Type B pancreatic cell (in vitro differentiated cells): Measurements from ENCODE around the gene GCGR. TPM values are rescaled to one million over a fixed set of nuclear protein-coding genes. Genes with fewer than 3 reads are reported as not detected.
A peak's percentile ranks its signal among the peaks of the same experiment; 100 is the strongest.

ENCODE experiments used
- DNase-seq: peaks from one replicate; pipeline ENCODE4 v3.0.0; 2021; ENCODE audit warnings: mixed read lengths; ENCODE audit not compliant: unreplicated experiment; ENCODE audit errors: extremely low spot score
- H3K27ac Mint-ChIP-seq: 2 replicates; pipeline ENCODE4 v1.8.0; 2021; ENCODE audit warnings: mild to moderate bottlenecking, mixed read lengths
- H3K27me3 Mint-ChIP-seq: 2 replicates; pipeline ENCODE4 v1.8.0; 2021; ENCODE audit warnings: mixed read lengths
- H3K36me3 Mint-ChIP-seq: 2 replicates; pipeline ENCODE4 v1.8.0; 2021; ENCODE audit warnings: mixed read lengths
- H3K4me1 Mint-ChIP-seq: one replicate; pipeline ENCODE4 v1.8.0; 2021; ENCODE audit warnings: mixed read lengths; ENCODE audit not compliant: unreplicated experiment
- H3K4me3 Mint-ChIP-seq: 2 replicates; pipeline ENCODE4 v1.8.0; 2021; ENCODE audit warnings: mild to moderate bottlenecking, mixed read lengths
- H3K9me3 Mint-ChIP-seq: 2 replicates; pipeline ENCODE4 v1.8.0; 2021; ENCODE audit warnings: mixed read lengths
- total RNA-seq: library from RNA; stranded (reverse); gene quantifications from 2 replicates; pipeline ENCODE4 v1.2.1, GENCODE V29; 2021; ENCODE audit warnings: low replicate concordance
- TF ChIP-seq, protein P1 (sequence below): fragments of 200-600 bp; sonication (generic); conservative IDR thresholded peaks from 2 replicates; pipeline ENCODE4 v1.5.0; 2021; ENCODE audit warnings: antibody characterized with exemption, mild to moderate bottlenecking

GCGR gene
- total RNA-seq, 1 donor from 2014 or later, result 1.2 TPM

DNA sequence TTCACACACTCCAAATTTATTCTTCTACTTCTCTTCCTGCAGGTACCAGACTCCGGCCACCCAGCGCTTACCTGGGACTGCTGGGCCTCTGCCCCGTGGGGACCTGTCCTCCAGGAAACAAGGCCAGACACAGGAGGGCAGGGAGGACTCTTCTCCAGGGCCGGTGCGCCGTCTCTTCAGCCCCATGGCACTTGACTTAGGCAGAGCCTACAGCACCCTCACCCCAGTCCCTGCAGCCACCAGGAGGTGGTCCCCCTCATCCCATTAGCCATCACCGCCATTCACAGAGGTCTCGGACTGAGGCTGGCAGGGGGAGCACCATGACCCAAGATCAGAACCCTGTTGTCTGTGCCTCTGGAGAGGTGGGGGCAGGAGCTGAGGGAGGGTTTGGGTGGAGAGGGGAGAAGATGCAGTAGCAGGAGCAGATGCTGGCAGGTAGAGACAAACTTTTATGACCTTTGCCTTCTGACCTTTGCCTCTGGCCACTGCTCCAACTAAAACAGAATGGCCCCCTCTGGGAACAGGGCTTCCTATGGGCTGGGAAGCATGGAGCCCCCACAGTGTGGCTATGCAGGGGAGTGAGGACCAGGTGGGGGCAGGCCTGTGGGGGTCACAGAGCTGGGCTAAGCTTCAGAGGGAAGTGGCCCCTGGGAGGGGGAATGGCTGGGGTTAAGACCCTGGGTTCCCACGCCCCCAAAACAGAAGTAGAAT lies 1.7 kb upstream of the GCGR start:
- Mint-ChIP-seq H3K27me3 (peaks cover 57% of the 10 kb centered on the region), H3K4me1 (no peaks in the 10 kb centered on the region), H3K27ac (no peak overlapping the region), H3K9me3 (no peaks in the 10 kb centered on the region), H3K36me3 (no peaks in the 10 kb centered on the region), H3K4me3 (peak overlapping the region; percentile 69)
- DNase-seq, result no peak
- TF ChIP-seq, protein P1, sequence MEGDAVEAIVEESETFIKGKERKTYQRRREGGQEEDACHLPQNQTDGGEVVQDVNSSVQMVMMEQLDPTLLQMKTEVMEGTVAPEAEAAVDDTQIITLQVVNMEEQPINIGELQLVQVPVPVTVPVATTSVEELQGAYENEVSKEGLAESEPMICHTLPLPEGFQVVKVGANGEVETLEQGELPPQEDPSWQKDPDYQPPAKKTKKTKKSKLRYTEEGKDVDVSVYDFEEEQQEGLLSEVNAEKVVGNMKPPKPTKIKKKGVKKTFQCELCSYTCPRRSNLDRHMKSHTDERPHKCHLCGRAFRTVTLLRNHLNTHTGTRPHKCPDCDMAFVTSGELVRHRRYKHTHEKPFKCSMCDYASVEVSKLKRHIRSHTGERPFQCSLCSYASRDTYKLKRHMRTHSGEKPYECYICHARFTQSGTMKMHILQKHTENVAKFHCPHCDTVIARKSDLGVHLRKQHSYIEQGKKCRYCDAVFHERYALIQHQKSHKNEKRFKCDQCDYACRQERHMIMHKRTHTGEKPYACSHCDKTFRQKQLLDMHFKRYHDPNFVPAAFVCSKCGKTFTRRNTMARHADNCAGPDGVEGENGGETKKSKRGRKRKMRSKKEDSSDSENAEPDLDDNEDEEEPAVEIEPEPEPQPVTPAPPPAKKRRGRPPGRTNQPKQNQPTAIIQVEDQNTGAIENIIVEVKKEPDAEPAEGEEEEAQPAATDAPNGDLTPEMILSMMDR, result no peak

DNA sequence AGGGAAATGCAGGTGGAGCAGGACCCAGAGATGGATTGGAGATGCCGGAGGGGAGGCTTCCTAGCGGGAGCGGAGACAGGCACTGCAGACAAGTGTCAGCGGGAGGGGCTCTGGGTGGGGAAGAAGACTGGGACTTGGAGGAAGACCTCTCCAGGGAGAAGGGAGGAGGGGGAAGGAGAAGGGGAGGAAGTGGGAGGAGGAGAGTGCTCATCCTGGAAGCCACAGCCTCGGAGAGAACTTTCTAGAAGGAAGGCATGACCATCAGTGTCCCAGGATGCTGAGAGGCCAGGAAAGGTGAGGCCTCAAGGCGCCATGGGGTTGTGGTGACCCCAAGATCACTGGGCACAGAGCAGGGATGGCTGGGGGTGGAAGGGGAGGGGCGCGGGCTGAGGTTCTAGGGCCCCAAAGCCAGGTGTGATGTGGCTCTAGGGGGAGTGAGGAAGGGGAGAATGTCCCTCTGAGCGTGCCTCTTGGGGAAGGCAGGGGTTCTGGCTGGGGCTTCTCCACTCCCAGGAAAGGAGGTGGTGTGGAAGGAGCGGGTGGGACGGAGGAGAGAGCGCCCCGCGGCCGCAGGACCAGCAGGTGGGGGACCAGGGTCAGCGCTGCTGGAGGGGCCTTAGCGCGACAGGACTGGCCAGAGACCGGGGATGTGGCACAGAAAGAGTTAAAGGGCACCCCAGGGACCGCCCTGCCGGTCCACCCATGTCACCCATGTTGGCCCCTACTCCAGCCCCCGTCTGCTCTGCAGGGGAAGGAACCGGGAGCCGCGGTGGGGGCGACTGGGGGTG lies 900 bp upstream of the GCGR start:
- no peak for DNase-seq
- H3K9me3 Mint-ChIP-seq, result no peaks in the 10 kb centered on the region

DNA sequence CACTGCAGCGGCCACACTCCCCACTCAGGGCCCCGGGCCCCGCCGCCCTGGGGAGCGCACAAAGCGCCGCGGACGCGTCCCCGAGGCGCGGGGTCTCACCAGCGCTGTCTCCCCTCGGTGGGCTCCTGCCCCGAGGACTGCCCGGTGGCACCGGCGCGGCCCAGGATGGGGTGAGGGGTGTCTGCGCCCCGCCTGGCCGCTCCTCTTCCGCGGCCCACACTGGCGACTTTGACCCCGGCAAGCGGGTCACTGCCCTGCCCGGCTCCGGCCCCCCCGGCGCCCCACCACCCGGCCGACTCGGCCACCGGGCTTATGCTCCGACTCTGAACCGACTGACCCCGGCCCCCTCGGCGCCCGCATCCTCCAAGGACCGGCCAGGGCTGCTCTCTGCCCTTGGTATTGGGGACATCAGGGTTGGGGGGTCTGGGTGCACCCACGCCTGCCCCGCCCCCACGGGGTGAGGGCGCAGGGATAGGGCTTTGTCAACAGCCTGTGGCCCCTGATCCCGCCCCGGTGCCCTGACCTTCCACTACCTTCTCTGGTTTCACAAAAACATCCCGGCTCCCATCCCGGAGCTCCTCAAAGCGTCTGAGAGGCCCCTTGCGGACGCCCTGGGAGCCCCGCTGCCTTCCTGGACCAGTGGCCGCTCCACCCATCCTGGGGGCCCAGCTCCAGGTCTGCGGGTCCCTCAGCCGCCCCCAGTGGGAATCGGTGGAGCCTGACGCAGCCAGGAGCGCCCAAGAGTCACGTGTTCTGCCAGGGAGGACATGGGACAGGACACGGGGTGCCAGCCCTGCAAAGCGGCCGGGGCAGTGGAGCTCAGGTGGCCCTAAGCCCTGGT lies 829 bp downstream of the GCGR start:
- Mint-ChIP-seq H3K4me3 (peak overlapping the region; percentile 70), H3K9me3 (no peaks in the 10 kb centered on the region)
- TF ChIP-seq, protein P1, result no peak

More for the DNA sequence above, 900 bp upstream of the GCGR start:
- H3K4me1 Mint-ChIP-seq, result no peaks in the 10 kb centered on the region
- peaks cover 64% of the 10 kb centered on the region for H3K27me3 Mint-ChIP-seq
- H3K4me3 Mint-ChIP-seq, result peak overlapping the region; percentile 69
- H3K36me3 Mint-ChIP-seq, result no peaks in the 10 kb centered on the region
- no peak overlapping the region for H3K27ac Mint-ChIP-seq
- TF ChIP-seq, protein P1, result no peak

DNA sequence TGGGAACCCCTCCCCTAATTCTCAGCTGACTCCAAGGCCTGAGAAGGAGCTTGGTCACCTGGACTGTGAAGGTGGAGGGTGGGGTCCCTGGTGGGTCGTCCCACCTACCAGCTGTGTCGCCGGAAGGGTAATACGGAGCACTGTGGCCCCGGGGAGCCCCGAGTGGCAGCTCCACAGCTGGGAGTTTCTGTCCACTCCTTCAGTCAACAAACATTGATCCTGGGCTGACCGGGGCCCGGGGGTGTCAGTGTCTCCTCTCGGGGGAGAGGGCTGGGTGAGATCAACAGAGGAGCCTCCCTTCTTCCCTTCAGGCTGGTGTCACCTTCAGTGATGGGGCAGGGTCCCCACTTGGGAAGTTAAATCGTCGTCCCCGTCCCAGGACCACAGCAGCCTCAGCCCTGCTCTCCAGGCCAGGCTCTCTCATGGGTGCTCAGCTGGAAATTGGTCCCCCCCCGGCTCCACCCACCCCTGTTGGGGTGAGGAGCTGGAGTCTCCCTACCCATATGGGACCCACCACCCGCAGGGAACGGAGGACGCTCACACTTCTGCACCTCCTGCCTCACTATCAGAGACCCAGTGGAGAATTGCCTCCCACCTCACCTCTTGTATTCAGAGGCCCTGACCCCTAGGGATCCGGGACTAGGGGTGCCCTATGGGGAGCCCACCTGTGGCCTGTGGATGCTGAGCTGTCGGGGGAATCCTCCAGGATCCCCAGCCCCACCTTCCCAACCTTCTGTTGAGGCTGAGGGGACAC lies 1.9 kb downstream of the GCGR start:
- DNase-seq, result no peak
- Mint-ChIP-seq H3K27ac (no peak overlapping the region), H3K9me3 (no peaks in the 10 kb centered on the region), H3K27me3 (peaks cover 61% of the 10 kb centered on the region), H3K4me1 (no peaks in the 10 kb centered on the region), H3K4me3 (no peak overlapping the region), H3K36me3 (no peaks in the 10 kb centered on the region)
- TF ChIP-seq, protein P1, result no peak

More for the DNA sequence above, 829 bp downstream of the GCGR start:
- no peak for DNase-seq
- Mint-ChIP-seq H3K36me3 (no peaks in the 10 kb centered on the region), H3K27me3 (peaks cover 72% of the 10 kb centered on the region), H3K27ac (no peak overlapping the region), H3K4me1 (no peaks in the 10 kb centered on the region)
